Measurements from ENCODE around the gene GZF1.

GZF1 gene

GRCh38 chr20:23361476-23362391 is at the start of gene GZF1:
Gene GZF1 (plus strand): TSS chr20:23362182. CDS start chr20:23364384, 2,202 bp downstream.
- DNase-seq (ENCODE audit: low spot score) = peak; percentile 96

- DNase-seq (ENCODE audit: low spot score) = no peak
Measured at GRCh38 chr20:23313271-23313670, 48.7 kb upstream of the GZF1 start.

GRCh38 chr20:23314699-23315098 is 47.3 kb upstream of the GZF1 start:
- no peak for DNase-seq (ENCODE audit: low spot score)

GRCh38 chr20:23315099-23315498 is 46.9 kb upstream of the GZF1 start:
- DNase-seq (ENCODE audit: low spot score) = peak; percentile 4

GRCh38 chr20:23316626-23317025 is 45.4 kb upstream of the GZF1 start:
- DNase-seq (ENCODE audit: low spot score) = no peak

GRCh38 chr20:23317081-23317480 is 44.9 kb upstream of the GZF1 start:
- DNase-seq (ENCODE audit: low spot score) = no peak

- no peak for DNase-seq (ENCODE audit: low spot score)
Measured at GRCh38 chr20:23318347-23318746, 43.6 kb upstream of the GZF1 start.

GRCh38 chr20:23320317-23320716 is 41.7 kb upstream of the GZF1 start:
- no peak for DNase-seq (ENCODE audit: low spot score)

- no peak for DNase-seq (ENCODE audit: low spot score)
Measured at GRCh38 chr20:23325107-23325506, 36.9 kb upstream of the GZF1 start.

- DNase-seq (ENCODE audit: low spot score) = no peak
Measured at GRCh38 chr20:23326774-23327173, 35.2 kb upstream of the GZF1 start.

- DNase-seq (ENCODE audit: low spot score) = no peak
Measured at GRCh38 chr20:23327617-23328333, 34.2 kb upstream of the GZF1 start.

GRCh38 chr20:23331450-23332350 is 30.3 kb upstream of the GZF1 start:
- no peak for DNase-seq (ENCODE audit: low spot score)

GRCh38 chr20:23332467-23332866 is 29.5 kb upstream of the GZF1 start:
- no peak for DNase-seq (ENCODE audit: low spot score)

- DNase-seq (ENCODE audit: low spot score) = no peak
Measured at GRCh38 chr20:23334111-23334510, 27.9 kb upstream of the GZF1 start.

- no peak for DNase-seq (ENCODE audit: low spot score)
Measured at GRCh38 chr20:23335521-23335920, 26.5 kb upstream of the GZF1 start.

- no peak for DNase-seq (ENCODE audit: low spot score)
Measured at GRCh38 chr20:23336476-23336875, 25.5 kb upstream of the GZF1 start.

- DNase-seq (ENCODE audit: low spot score) = peak; percentile 30
Measured at GRCh38 chr20:23337312-23337711, 24.7 kb upstream of the GZF1 start.

GRCh38 chr20:23339986-23340385 is 22.0 kb upstream of the GZF1 start:
- DNase-seq (ENCODE audit: low spot score) = no peak

- peak; percentile 87 for DNase-seq (ENCODE audit: low spot score)
Measured at GRCh38 chr20:23340524-23340923, 21.5 kb upstream of the GZF1 start.

- no peak for DNase-seq (ENCODE audit: low spot score)
Measured at GRCh38 chr20:23341073-23341472, 20.9 kb upstream of the GZF1 start.

GRCh38 chr20:23343590-23343989 is 18.4 kb upstream of the GZF1 start:
- no peak for DNase-seq (ENCODE audit: low spot score)

GRCh38 chr20:23344336-23344735 is 17.6 kb upstream of the GZF1 start:
- no peak for DNase-seq (ENCODE audit: low spot score)

Measured in cerebellar cortex (tissue), 1 donor.